Left hindlimb (tissue), 1 donor: Measurements from ENCODE around the gene EID3.

Source experiments
- DNase-seq: peaks from one replicate; pipeline ENCODE4 v3.0.0-alpha.2; 2018

The EID3 gene

DNA sequence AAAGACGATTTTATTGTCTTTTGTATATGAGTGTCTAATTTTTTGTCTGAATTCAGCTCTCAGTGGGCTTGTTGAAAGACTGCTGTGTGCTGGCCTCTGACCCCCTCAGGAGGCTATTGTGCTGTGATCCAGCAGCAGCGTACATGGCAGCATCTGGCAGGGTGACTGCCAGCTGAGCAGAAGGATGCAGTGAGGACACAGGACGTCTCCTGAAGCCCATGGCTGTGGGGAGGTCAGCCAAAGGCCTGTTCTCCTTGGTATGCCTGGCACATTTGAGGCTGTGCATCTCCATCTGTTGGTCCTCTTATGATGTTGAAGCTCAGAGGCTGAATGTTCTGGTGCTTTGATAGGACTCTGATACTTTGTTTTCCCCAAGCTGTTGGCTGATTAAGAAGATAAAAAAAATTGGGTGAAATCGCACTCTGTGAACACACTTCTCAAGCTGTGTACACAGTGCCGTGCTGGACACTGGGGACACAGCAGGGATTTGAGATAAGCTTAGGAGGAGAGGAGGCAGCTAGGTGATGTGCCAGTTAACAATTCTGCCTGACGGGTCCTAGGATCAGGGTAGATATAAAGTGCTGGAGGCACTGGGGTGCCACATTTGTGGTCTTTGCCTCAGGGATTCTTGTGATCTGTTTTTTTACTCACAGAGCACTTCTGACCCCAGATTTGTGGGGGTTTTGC, 37.5 kb downstream of the EID3 start:
- DNase-seq: no peak

DNA sequence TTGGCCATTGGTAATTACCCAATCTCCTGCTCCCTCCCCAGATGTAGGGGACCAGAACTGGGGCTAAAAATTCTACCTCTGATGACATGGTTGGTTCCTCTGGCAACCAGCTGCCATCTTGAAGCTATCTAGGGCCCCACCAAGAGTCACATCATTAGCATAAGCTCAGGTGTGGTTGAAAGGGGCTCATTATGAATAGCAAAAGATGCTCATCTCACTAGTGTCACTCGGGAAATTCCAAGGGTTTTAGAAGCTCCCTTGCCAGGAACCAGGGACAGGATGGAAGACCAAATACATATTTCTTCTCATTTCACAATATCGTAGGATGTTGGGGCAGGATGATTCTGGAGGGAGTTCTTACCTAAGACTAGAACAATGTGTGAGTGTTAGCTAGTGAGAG, 38.6 kb downstream of the EID3 start:
- no peak for DNase-seq

DNA sequence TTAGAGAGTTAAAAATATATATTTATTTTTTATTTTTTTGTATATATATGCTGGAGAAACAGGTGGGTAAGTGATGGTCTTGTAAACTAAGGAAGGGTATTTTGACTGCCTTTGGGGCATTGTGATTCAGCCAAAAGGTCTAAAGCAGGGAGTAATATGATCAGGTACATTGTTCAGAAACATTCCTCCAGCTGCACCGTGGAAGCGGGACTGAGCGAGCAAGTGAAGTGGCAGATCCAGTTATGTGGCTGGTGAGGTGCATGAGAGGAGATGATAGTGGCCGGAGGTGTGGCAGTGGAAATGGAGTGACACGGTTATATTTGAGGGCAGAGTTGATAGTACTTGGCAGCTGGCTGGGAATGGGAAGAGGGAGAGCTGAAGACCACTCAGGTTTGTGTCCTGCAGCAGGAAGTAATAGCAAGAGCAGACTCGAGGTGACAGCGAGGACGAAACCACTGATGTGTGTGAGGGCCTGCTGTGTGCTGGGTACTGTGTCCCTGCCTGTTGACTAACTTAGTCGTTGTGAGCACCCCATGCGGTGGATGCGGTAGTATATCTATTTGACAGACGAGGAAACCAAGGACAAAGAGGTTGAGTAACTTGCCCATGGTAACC, 39.2 kb downstream of the EID3 start:
- DNase-seq: no peak

DNA sequence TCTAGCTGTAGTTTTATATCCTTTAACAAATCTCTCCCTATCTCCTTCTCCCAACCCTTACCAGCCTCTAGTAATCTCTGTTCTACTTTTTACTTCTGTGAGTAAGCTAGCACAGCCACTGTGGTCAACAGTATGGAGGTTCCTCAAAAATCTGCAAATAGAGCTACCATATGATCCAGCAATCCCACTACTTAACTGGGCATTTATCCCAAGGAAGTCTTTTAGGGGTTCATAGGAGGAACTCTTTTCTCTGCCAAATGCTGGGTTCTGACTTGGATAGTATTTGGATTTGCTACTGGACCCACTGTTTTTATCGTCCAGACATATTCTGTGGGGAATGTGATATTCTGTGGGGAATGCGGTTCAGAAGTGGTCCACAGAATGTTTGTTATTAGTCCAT, 41.1 kb downstream of the EID3 start:
- no peak for DNase-seq

DNA sequence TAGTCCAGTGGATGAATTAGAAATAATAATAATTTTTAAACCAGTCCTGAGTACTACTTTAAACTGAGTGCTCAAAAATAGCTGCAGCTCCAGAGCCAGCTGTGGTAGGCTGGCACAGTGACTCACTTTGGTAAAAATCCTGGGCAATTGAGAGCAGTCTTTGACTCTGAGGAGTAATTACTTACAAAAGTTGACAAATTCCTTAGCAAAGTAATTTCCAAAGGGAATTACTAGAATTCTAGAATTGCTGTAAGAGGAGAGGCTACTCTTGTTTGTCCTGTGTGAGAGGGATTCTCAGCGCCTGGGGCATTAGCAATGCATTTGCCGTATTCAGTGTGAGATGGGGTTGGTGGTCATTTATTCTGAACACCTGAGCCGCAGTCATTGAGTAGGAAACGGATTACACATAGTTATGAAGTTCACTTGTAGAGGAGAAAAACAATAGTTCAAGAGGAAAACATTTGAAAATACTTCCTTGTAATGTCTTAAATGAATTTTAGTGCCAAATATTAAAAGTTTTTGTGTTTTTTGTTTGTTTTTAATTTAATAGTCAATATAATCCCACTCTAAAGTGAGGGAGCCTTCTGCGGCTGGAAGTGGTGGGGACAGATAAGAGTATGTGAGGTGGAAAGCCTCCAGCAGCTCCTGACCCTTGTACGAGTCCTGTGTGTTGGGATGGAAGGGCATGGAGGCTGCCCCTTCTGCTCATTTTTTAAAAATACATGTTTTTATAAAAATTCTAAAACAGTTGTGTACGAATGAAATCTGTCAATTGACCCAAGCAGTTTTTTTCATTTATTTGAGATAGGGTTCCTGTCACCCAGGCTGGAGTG, 41.9 kb downstream of the EID3 start:
- DNase-seq: no peak

DNA sequence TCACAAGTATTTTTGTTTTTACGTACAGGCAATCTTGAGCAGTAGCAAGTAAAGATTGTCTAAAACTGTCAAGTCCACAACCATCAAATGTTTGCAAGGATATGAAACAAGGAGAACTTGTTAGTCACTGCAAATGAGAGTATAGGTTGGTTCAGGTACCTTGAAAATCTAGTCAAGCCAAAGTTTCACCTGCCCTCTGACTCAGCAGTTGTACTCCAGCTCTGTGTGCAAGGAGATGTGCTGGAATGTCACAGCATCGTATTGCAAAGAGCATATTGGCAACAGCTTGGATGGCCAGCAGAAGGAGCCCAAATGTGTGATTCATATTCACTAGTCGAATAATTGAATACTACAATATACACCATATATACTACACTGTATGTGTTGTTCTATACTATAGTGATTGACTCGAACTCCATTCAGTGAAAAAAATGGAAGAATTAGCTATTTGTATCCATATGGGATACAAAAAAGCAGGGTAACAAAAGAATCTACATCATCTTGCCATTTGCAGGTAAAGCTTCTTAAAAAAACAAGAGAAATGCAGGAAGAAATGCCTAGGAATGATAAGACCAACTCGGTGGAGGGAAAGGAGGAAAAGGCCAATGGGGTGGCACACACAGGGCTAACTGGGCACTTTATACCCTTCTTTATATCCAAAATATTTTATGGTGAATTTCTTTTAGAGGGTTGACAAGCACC, 44.0 kb downstream of the EID3 start:
- no peak for DNase-seq

DNA sequence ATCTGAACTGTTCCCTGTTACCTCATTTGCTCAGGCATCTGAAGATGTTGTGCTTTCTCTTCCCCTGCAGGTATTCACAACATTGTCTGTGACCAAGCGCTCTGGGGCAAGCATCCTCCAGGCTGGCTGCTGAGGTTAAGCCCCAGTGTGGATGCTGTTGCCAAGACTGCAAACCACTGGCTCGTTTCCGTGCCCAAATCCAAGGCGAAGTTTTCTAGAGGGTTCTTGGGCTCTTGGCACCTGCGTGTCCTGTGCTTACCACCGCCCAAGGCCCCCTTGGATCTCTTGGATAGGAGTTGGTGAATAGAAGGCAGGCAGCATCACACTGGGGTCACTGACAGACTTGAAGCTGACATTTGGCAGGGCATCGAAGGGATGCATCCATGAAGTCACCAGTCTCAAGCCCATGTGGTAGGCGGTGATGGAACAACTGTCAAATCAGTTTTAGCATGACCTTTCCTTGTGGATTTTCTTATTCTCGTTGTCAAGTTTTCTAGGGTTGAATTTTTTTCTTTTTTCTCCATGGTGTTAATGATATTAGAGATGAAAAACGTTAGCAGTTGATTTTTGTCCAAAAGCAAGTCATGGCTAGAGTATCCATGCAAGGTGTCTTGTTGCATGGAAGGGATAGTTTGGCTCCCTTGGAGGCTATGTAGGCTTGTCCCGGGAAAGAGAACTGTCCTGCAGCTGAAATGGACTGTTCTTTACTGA, 44.9 kb downstream of the EID3 start:
- DNase-seq: no peak

DNA sequence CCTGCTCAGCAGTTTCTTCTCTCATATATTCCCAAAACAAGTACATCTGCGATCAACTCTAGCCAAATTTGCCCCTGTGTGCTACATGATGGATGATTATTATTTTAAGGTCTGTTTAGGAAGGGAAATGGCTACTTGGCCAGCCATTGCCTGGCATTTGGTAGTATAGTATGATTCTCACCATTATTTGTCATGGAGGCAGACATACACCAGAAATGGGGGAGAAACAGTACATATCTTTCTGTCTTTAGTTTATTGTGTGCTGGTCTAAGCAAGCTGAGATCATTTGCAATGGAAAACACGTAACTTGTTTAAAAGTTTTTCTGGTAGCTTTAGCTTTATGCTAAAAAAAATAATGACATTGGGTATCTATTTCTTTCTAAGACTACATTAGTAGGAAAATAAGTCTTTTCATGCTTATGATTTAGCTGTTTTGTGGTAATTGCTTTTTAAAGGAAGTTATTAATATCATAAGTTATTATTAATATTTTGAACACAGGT, 45.5 kb downstream of the EID3 start:
- DNase-seq: no peak

DNA sequence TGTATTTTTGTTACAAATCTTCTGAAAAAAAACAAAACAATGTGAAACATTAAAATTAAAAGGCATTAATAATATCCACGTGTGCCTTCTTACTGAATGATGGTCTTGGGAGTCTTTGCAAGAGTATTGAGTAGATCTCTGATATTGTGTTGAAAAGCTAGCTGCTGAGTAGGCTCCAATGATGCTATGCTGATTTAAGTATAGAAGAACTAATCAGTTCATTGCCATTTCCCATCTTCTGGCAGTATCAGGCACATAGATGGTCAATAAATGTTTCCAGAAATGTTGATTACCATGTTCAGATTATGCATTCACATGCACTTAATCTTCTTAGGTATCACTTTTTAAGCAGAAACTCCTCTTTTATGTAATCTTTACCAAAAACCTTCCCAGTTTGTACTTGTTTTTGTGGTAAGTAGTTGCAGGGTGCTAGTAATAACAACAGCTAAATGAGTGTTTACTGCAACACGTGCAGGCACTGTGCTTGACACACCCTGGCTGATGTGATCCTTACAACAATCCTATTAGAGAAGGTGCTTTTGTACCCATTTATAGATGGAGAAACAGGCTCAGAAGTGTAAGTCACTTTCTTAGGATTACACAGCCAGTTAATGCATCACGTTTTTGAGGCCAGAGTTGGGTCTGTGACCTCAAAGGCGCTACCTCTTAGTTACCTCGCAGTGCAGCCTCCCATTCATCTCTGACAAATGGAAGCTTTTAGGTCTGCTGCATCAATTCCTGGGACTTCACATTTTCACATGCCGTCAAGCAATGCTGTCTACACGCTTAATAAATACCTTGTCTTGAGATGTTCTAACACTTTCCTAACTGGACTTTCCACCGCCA, 46.9 kb downstream of the EID3 start:
- no peak for DNase-seq

DNA sequence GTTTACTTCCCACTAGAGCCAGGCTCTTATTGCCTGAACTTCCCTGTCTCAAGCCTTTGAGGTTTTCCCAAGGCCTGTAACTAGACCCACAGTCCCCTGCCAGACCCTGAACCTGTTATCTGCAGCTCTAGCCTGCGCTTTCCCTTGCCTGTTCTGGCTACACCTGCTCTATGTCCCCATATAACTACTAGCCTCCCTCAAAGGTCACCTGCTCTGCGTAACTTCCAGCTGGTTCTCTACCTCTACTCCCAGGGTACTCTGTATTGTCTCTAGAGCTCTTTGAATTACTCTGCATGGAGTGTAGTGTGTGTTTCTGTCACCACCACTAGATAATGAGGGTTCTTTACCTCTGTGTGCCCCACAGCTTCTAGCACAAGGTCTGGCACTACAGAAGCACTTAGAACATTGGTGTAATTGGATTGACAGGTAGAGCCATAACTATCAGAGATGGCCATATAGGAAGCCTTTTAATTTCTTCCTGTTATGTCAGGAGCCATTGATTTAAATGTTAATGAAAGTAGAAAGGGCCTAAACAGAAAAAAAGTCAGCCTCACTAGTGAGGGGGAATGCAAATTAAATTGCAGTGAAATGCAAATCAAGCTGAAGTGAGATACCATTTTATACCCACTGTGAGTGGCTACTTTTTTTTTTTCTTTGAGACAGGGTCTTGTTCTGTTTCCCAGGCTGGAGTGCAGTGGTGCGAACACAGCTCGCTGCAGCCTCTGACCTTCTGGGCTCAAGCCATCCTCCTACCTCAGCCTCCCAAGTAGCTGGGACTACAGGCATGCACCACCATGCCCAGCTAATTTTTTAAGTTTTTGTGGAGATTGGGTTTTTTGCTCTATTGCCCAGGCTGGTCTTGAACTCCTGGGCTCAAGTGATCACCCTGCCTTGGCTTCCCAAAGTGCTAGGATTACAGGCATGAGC, 47.8 kb downstream of the EID3 start:
- DNase-seq: no peak

DNA sequence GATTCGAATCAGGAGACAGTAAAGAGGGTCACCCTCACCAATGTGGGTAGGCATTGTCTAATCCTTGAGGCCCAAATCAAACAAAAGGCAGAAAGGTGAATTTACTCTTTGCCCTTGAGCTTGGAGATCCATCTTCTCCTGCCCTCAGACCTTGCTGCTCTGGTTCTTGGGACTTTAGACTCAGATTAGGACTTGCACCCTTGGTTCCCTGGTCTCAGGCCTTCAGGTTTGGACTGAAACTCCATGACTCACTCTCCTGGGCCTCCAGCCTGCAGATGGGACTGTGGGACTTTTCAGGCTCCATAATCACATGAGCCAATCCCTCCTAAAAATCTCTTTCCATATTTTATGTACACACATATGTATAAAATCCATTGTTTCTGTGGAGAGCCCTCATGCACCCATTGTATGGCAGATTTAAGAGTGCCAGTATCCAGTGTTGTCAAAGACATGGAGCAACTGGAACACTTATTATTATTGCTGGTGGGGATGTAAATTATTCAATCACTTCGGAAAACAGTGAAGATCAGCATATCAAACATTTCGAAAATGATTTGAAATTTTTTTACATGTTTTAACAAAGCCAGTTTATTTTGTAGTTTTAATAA, 48.7 kb downstream of the EID3 start:
- no peak for DNase-seq

DNA sequence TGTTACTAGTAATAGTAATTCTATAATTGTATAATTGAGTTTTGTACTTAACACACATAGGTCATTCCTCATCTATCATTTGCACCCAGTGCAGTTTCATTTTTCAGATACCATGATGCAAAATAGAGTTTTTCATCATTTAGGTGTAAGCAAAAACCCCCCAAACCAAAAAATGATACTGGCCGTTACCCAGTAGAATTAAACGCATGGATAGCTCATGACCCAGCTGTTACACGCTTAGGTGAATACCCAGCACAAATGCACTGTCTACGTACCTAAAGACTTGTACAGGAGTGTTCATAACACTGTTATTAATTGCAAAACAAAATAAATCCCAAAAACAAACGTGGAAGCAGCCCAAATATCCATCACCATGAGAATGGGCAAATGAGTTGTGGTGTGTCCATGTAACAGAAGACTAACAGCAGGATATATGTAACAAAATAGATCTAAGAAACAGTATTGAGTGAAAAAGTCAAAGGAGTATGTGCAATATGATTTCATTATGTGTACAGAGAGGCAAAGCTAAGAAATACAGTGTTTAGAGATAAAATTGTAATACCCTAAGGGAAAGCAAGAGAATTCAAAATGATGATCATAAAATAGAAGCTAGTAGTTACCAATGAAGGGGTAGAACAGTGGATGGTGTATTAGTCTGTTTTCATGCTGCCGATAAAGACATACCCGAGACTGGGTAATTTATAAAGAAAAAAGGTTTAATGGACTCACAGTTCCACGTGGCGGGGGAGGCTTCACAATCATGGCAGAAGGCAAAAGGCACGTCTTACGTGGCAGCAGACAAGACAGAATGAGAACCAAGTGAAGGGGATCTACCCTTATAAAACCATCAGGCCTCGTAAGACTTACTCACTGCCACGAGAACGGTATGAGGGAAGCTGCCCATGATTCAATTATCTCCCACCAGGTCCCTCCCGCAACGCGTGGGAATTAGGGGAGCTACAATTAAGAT, 49.8 kb downstream of the EID3 start:
- no peak for DNase-seq

DNA sequence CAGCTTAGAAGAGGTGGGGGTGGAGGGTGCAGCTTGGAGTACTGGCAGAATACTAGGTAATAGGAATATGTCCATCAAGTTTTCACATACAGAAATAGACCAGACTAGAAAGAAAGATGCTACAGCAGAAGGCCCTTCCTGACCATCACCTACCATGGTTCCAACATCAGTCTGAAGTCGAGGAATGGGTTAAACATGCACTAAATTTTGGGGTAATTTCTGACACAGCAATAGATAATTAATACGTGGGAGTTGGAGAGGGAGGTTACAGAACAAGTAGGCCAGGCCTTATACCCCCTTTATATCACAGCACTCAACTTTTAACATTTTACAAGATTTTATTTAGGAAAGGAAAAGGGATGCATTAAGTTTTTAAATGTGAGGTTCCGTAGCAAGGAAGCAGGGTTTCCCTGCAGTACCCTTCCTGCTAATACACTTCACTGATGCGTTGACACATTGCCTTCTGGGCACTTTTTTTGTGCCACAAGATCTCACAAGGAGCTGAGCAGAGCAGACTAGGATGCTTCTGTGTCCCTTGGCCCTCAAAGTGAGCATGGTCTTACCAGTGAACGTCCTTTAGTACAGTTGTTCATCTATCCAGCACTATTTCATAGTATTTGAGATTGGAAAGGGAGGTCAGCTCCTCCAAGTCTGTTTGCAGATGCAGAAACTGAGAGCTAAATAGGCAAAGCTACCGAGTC, 50.8 kb downstream of the EID3 start:
- DNase-seq: no peak
